Lung (tissue), 12 donors: ENCODE results near the gene CDC73. TPM values are rescaled to one million over a fixed set of nuclear protein-coding genes. Genes with fewer than 3 reads are reported as not detected.
A peak's percentile ranks its signal among the peaks of the same experiment; 100 is the strongest.

ENCODE experiments used
- ATAC-seq: fragments of 200-7000 bp; cut with Tn5 transposase; one replicate; pipeline ENCODE4 v1.9.1; 2020; ENCODE audit warnings: moderate number of reproducible peaks; ENCODE audit not compliant: insufficient read depth, low FRiP score
- DNase-seq, 3 donors: peaks; one replicate each; pipeline ENCODE4 v3.0.0-alpha.2; 2013 to 2017
- H3K27ac ChIP-seq, 2 donors: one replicate each; pipeline ENCODE4 v1.5.1; 2013; ENCODE audit warnings: mild to moderate bottlenecking in 2 of 2, moderate library complexity in 2 of 2, control low read depth in 1 of 2, inconsistent platforms in 1 of 2, low read depth in 1 of 2, low read length in 1 of 2
- H3K27me3 ChIP-seq, 3 donors: one replicate each; pipeline ENCODE4 v1.5.1; 2013; ENCODE audit warnings: low read length in 2 of 3; ENCODE audit not compliant: control insufficient read depth in 3 of 3, insufficient read depth in 3 of 3
- H3K36me3 ChIP-seq, 4 donors: one replicate each; pipeline ENCODE4 v1.5.1; 2013; ENCODE audit warnings: low read length in 4 of 4, mild to moderate bottlenecking in 1 of 4, moderate library complexity in 1 of 4; ENCODE audit not compliant: control insufficient read depth in 4 of 4, insufficient read depth in 4 of 4
- H3K4me1 ChIP-seq, 5 donors: one replicate each; pipeline ENCODE4 v1.5.1; 2013; ENCODE audit warnings: low read length in 5 of 5, mild to moderate bottlenecking in 2 of 5, moderate library complexity in 1 of 5; ENCODE audit not compliant: control insufficient read depth in 5 of 5, insufficient read depth in 5 of 5
- H3K4me3 ChIP-seq: one replicate; pipeline ENCODE4 v1.5.1; 2013; ENCODE audit warnings: mild to moderate bottlenecking, control low read depth, moderate library complexity
- H3K9ac ChIP-seq, 2 donors: one replicate each; pipeline ENCODE4 v1.5.1; 2013; ENCODE audit warnings: low read length in 2 of 2, control low read depth in 1 of 2; ENCODE audit not compliant: insufficient read depth in 1 of 2
- H3K9me3 ChIP-seq, 4 donors: one replicate each; pipeline ENCODE4 v1.5.1; 2013; ENCODE audit warnings: low read length in 3 of 4, mild to moderate bottlenecking in 1 of 4, moderate library complexity in 1 of 4; ENCODE audit not compliant: control insufficient read depth in 4 of 4, insufficient read depth in 3 of 4
- WGBS, 2 donors: extraction: QIAGEN DNeasy Blood & Tissue Kit; methylation state at CpG; one replicate each; pipeline ENCODE4 v1.1.7; 2013; 5-methylcytosine and 5-hydroxymethylcytosine counted together
- polyA plus RNA-seq, 2 donors: library from polyadenylated mRNA; stranded (reverse); fragments of 200-250 nt; gene quantifications; one replicate each; pipeline ENCODE4 v1.2.1, GENCODE V29; 2013
- total RNA-seq, 2 donors: library from RNA; depleted of rRNA in 1 of 2; stranded (reverse); fragments of >200 nt in 1 of 2; gene quantifications; one replicate each; pipeline ENCODE4 v1.2.1, GENCODE V29; 2014 to 2021
- TF ChIP-seq, protein P1 (sequence below): IDR thresholded peaks from 2 replicates; pipeline ENCODE4 v1.5.1; 2012; ENCODE audit warnings: mild to moderate bottlenecking; ENCODE audit errors: control extremely low read depth, extremely low read depth
- donor health status: control.
- donor health status: control.
- donor health status: Bipolar disorder and iron deficiency.
- donor health status: healthy.
- donor health status: DM: yes; HTN: yes; CAD: no.

Gene CDC73
- total and polyA plus RNA-seq, 4 donors: 7.8 to 64.2 (median 34.5) TPM

DNA sequence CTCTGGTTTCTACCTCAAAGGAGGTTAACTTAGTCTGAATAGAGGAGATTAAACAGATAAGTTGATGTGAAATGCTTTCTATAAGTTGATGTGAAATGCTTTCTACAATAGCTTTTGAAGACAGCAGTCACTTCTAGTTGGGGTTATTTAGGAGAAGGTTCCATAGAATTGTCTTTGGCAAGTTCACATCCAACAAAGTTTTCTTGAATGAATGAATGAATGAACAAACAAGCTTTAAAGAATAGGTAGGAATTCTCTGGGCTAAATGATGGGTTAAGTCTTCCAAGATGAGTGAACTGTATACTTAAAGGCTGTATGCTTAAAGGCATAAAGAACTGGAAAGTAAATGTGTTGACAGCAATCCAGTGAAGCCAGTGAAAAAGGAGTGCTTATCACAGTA is 1.9 kb downstream of the CDC73 start:
- no peak for DNase-seq
- Histone ChIP-seq H3K9me3 (no peaks in the 10 kb centered on the region), H3K4me1 (peaks cover 0 to 24% (median 6%) of the 10 kb centered on the region in 5 donors), H3K27ac (no peak overlapping the region), H3K9ac (peak overlapping the region in 1 of 2 donors; percentile 37), H3K36me3 (peaks cover 0 to 11% (median 7%) of the 10 kb centered on the region in 4 donors), H3K27me3 (no peaks in the 10 kb centered on the region), H3K4me3 (no peak overlapping the region)
- TF ChIP-seq, protein P1, sequence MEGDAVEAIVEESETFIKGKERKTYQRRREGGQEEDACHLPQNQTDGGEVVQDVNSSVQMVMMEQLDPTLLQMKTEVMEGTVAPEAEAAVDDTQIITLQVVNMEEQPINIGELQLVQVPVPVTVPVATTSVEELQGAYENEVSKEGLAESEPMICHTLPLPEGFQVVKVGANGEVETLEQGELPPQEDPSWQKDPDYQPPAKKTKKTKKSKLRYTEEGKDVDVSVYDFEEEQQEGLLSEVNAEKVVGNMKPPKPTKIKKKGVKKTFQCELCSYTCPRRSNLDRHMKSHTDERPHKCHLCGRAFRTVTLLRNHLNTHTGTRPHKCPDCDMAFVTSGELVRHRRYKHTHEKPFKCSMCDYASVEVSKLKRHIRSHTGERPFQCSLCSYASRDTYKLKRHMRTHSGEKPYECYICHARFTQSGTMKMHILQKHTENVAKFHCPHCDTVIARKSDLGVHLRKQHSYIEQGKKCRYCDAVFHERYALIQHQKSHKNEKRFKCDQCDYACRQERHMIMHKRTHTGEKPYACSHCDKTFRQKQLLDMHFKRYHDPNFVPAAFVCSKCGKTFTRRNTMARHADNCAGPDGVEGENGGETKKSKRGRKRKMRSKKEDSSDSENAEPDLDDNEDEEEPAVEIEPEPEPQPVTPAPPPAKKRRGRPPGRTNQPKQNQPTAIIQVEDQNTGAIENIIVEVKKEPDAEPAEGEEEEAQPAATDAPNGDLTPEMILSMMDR: no peak
- no peak for ATAC-seq

DNA sequence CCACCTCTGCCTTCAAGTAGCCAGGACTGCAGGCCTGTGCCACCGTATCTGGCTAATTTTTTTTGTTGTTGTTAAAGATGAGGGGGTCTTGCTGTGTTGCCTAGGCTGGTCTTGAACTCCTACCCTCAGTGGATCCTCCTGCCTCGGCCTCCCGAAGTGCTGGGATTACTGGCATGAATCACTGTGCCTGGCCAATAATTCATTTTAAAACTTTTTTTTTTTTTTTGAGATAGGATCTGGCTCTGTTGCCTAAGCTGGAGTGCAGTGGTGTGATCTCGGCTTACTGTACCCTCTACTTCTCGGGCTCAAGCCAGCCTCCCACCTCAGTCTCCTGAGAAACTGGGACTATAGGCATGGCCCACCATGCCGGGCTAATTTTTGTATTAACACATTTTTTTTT is 3.5 kb downstream of the CDC73 start:
- no peaks in the 10 kb centered on the region for H3K27me3 ChIP-seq
- H3K27ac ChIP-seq: no peak overlapping the region
- H3K9me3 ChIP-seq: no peaks in the 10 kb centered on the region
- H3K9ac ChIP-seq: no peak overlapping the region
- DNase-seq: no peak
- 93 to 94% methylated on average over 6 of the region's 6 CpGs for WGBS, 2 donors
- peaks cover 3 to 17% (median 11%) of the 10 kb centered on the region in 4 donors for H3K36me3 ChIP-seq
- H3K4me1 ChIP-seq: peaks cover 0 to 24% (median 6%) of the 10 kb centered on the region in 5 donors
- TF ChIP-seq, protein P1: no peak
- no peak overlapping the region for H3K4me3 ChIP-seq
- no peak for ATAC-seq

DNA sequence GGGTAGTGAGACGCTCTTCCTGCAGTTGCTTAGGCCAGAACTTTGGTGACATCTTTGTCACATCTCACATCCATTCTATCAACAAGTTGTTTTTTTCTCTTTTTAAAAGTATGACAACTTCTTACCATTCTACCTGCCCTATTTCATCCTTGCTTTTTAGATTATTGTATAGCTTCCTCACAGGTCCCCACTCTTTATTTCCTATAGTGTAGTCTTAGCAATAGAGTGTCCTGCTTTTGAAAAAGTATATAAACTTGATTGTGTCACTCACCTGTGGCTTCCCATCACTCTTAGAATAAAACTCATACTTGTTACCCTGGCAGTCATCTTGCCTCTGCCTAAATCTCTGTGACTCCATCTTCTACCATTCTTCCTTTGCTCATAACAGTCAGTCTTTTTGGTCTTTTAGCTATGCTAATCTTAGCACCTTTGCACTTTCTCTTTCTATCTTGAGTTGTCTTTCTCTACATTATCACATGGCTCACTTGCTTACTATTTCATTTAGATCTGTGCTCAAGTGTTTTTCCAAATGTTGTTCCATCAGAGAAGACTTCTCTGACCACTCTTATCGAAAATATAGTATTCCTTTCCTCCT is 9.5 kb downstream of the CDC73 start:
- no peak for ATAC-seq
- H3K4me3 ChIP-seq: no peak overlapping the region
- no peaks in the 10 kb centered on the region for H3K9me3 ChIP-seq
- H3K27me3 ChIP-seq: no peaks in the 10 kb centered on the region
- H3K36me3 ChIP-seq: peaks cover 17 to 47% (median 27%) of the 10 kb centered on the region in 4 donors
- H3K9ac ChIP-seq: no peak overlapping the region
- peaks cover 0 to 2% (median 0%) of the 10 kb centered on the region in 5 donors for H3K4me1 ChIP-seq
- TF ChIP-seq, protein P1: no peak
- DNase-seq: no peak
- 95% methylated on average over 2 of the region's 2 CpGs for WGBS, 2 donors
- no peak overlapping the region for H3K27ac ChIP-seq

DNA sequence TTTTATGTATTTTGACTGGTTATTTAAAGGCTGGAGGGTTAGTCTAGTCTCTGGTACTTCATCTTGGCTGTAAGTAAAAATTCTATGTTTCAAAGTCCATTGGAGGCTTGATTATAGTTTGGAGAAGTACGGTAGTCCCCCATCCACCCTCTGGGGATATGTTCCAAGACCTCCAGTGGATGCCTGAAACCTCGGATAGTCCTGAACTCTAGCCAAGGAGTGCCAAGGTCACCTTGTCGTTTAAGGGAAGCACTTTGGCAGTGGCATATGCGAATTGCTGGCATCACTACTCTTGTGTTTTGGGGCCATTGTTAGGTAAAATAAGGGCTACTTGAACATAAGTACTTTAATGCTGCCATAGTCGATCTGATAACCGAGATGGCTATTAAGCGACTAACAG is 18.4 kb downstream of the CDC73 start:
- Histone ChIP-seq H3K4me3 (no peak overlapping the region), H3K9me3 (no peaks in the 10 kb centered on the region)
- ATAC-seq: no peak

More for the DNA sequence above, 18.4 kb downstream of the CDC73 start:
- no peak for DNase-seq
- Histone ChIP-seq H3K4me1 (peaks cover 0 to 7% (median 0%) of the 10 kb centered on the region in 5 donors), H3K9ac (no peak overlapping the region), H3K36me3 (peaks cover 9 to 36% (median 22%) of the 10 kb centered on the region in 4 donors), H3K27ac (no peak overlapping the region), H3K27me3 (no peaks in the 10 kb centered on the region)
- TF ChIP-seq, protein P1: no peak
- WGBS, 2 donors: 76 to 92% methylated on average over 7 of the region's 7 CpGs
